Mesenchymal stem cell (in vitro differentiated cells and primary cell): ENCODE data around the gene CDK11A.
"Not testable (repeated sequence)": the region's sequence is repeated elsewhere in the genome, so short reads cannot be mapped to it uniquely, and the experiment has no call there.

ENCODE experiments used
- DNase-seq: peaks from one replicate; pipeline ENCODE4 v3.0.0-alpha.2; 2013
- H2AFZ ChIP-seq: one replicate; pipeline ENCODE4 v1.6.1; 2013; ENCODE audit warnings: low read depth, mild to moderate bottlenecking, control low read depth, inconsistent platforms, low read length, moderate library complexity
- H2AK5ac ChIP-seq: 2 replicates; pipeline ENCODE4 v1.6.1; 2013; ENCODE audit warnings: low read length, moderate library complexity, mild to moderate bottlenecking, inconsistent platforms; ENCODE audit not compliant: severe bottlenecking
- H2BK120ac ChIP-seq: one replicate; pipeline ENCODE4 v1.6.1; 2013; ENCODE audit warnings: low read depth, mild to moderate bottlenecking, inconsistent platforms, low read length, moderate library complexity
- H2BK12ac ChIP-seq, 2 experiments: one replicate each; pipeline ENCODE4 v1.6.1; 2013; ENCODE audit warnings: inconsistent platforms in 2 of 2, low read length in 2 of 2, mild to moderate bottlenecking in 2 of 2, moderate library complexity in 2 of 2, control low read depth in 1 of 2
- H2BK15ac ChIP-seq: one replicate; pipeline ENCODE4 v1.6.1; 2013; ENCODE audit warnings: mild to moderate bottlenecking, low read depth, inconsistent platforms; ENCODE audit not compliant: poor library complexity, severe bottlenecking
- H2BK5ac ChIP-seq: 2 replicates; pipeline ENCODE4 v1.6.1; 2013; ENCODE audit warnings: low read depth, mild to moderate bottlenecking, low read length, control low read depth, inconsistent platforms; ENCODE audit not compliant: poor library complexity, severe bottlenecking
- H3K14ac ChIP-seq, 2 experiments: one replicate each; pipeline ENCODE4 v1.6.1; 2013; ENCODE audit warnings: inconsistent platforms in 2 of 2, low read length in 2 of 2, control low read depth in 1 of 2, mild to moderate bottlenecking in 1 of 2, moderate library complexity in 1 of 2
- H3K18ac ChIP-seq, 2 experiments: one replicate each; pipeline ENCODE4 v1.6.1; 2013; ENCODE audit warnings: inconsistent platforms in 2 of 2, low read length in 2 of 2, control low read depth in 1 of 2, low read depth in 1 of 2, mild to moderate bottlenecking in 1 of 2
- H3K23ac ChIP-seq, 2 experiments: one replicate each; pipeline ENCODE4 v1.6.1; 2013; ENCODE audit warnings: inconsistent platforms in 2 of 2, low read length in 2 of 2, mild to moderate bottlenecking in 2 of 2, moderate library complexity in 2 of 2, control low read depth in 1 of 2
- H3K27ac ChIP-seq: 2 replicates; pipeline ENCODE4 v1.5.1; 2013; ENCODE audit warnings: mild to moderate bottlenecking, moderate library complexity, low read length, control low read depth, inconsistent platforms; ENCODE audit not compliant: poor library complexity, severe bottlenecking
- H3K27me3 ChIP-seq, 2 experiments: 2 replicates each; pipeline versions ENCODE4 v1.6.1 to v1.7.0; 2013; ENCODE audit warnings: low read length in 2 of 2, mild to moderate bottlenecking in 2 of 2, moderate library complexity in 2 of 2, control low read depth in 1 of 2, inconsistent platforms in 1 of 2; ENCODE audit not compliant: control insufficient read depth in 1 of 2, insufficient read depth in 1 of 2
- H3K36me3 ChIP-seq, 2 experiments: 2 replicates each; pipeline versions ENCODE4 v1.6.1 to v1.7.0; 2013; ENCODE audit warnings: low read length in 2 of 2, control low read depth in 1 of 2, inconsistent platforms in 1 of 2, low read depth in 1 of 2, mild to moderate bottlenecking in 1 of 2; ENCODE audit not compliant: insufficient read depth in 2 of 2, control insufficient read depth in 1 of 2
- H3K4ac ChIP-seq, 2 experiments: one replicate each; pipeline ENCODE4 v1.6.1; 2013; ENCODE audit warnings: inconsistent platforms in 2 of 2, low read length in 2 of 2, mild to moderate bottlenecking in 2 of 2, moderate library complexity in 2 of 2, control low read depth in 1 of 2, low read depth in 1 of 2
- H3K4me1 ChIP-seq: 2 replicates; pipeline ENCODE4 v1.6.1; 2013; ENCODE audit warnings: low read depth, low read length, control low read depth; ENCODE audit not compliant: control insufficient read depth, insufficient read depth
- H3K4me2 ChIP-seq: 2 replicates; pipeline ENCODE4 v1.6.1; 2013; ENCODE audit warnings: low read length, mild to moderate bottlenecking, inconsistent platforms; ENCODE audit not compliant: poor library complexity, severe bottlenecking
- H3K4me3 ChIP-seq, 2 experiments: 2 replicates each; pipeline versions ENCODE4 v1.5.1 to v1.7.0; 2013; ENCODE audit warnings: low read length in 2 of 2, mild to moderate bottlenecking in 2 of 2, control low read depth in 1 of 2, low read depth in 1 of 2; ENCODE audit not compliant: insufficient read depth in 1 of 2
- H3K79me1 ChIP-seq: replicated peaks from 2 replicates; pipeline ENCODE4 v1.6.1; 2013; ENCODE audit warnings: mild to moderate bottlenecking, control low read depth, low read length, inconsistent platforms; ENCODE audit not compliant: poor library complexity, severe bottlenecking
- H3K9ac ChIP-seq: 2 replicates; pipeline ENCODE4 v1.7.0; 2013; ENCODE audit warnings: mild to moderate bottlenecking, low read length, moderate library complexity
- H3K9me3 ChIP-seq: 2 replicates; pipeline ENCODE4 v1.7.0; 2013; ENCODE audit warnings: mild to moderate bottlenecking, low read length; ENCODE audit not compliant: control insufficient read depth
- H4K8ac ChIP-seq: one replicate; pipeline ENCODE4 v1.6.1; 2013; ENCODE audit warnings: inconsistent platforms, mild to moderate bottlenecking, low read length, moderate library complexity
- H4K91ac ChIP-seq: one replicate; pipeline ENCODE4 v1.6.1; 2013; ENCODE audit warnings: mild to moderate bottlenecking, low read length, inconsistent platforms
- WGBS: methylation state at CpG from one replicate; pipeline ENCODE4 v1.1.7; 2013; ENCODE audit warnings: mixed read lengths; 5-methylcytosine and 5-hydroxymethylcytosine counted together

CDK11A gene

DNA sequence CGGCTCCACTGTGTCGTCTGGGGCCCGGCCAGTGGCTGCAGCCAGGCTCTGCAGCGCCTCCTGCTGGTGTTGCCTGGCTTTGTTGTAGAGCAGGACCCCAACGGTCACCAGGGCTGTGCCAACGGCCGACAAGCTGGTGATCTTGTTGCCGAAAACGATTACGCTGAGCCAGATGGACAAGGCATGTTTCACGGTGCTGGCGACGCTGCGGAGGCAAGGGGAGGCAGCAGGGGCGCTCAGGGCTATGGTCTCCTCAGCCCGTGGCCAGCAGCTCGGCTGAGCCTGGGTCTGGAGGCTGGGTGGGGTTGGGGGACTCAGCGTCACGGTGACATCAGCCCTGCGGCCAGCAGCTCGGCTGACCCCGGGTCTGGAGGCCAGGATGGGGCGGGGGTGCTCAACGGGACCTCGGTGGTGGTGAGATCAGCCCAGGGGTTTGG lies 58.3 kb downstream of the CDK11A start:
- 91% methylated on average over 25 of the region's 25 CpGs for WGBS
- H3K4me2 ChIP-seq = no peak overlapping the region
- no peak overlapping the region for H3K9ac ChIP-seq
- DNase-seq = no peak
- H2BK5ac ChIP-seq = no peak overlapping the region
- H3K27me3 ChIP-seq = no peaks in the 10 kb centered on the region
- H2AFZ ChIP-seq = no peak overlapping the region
- no peak overlapping the region for H2AK5ac ChIP-seq
- H3K36me3 ChIP-seq = peaks cover 46 to 55% of the 10 kb centered on the region in 2 experiments
- no peak overlapping the region for H2BK15ac ChIP-seq
- H3K27ac ChIP-seq = no peak overlapping the region
- H3K14ac ChIP-seq = no peak overlapping the region
- H4K8ac ChIP-seq = peak overlapping the region; percentile 52
- no peak overlapping the region for H4K91ac ChIP-seq
- H2BK120ac ChIP-seq = no peak overlapping the region
- no peak overlapping the region for H3K4me3 ChIP-seq
- no peak overlapping the region for H3K18ac ChIP-seq
- no peak overlapping the region for H2BK12ac ChIP-seq
- H3K79me1 ChIP-seq = peaks cover 4% of the 10 kb centered on the region
- H3K9me3 ChIP-seq = no peaks in the 10 kb centered on the region
- H3K4ac ChIP-seq = no peak overlapping the region
- H3K4me1 ChIP-seq = no peaks in the 10 kb centered on the region
- H3K23ac ChIP-seq = no peak overlapping the region

DNA sequence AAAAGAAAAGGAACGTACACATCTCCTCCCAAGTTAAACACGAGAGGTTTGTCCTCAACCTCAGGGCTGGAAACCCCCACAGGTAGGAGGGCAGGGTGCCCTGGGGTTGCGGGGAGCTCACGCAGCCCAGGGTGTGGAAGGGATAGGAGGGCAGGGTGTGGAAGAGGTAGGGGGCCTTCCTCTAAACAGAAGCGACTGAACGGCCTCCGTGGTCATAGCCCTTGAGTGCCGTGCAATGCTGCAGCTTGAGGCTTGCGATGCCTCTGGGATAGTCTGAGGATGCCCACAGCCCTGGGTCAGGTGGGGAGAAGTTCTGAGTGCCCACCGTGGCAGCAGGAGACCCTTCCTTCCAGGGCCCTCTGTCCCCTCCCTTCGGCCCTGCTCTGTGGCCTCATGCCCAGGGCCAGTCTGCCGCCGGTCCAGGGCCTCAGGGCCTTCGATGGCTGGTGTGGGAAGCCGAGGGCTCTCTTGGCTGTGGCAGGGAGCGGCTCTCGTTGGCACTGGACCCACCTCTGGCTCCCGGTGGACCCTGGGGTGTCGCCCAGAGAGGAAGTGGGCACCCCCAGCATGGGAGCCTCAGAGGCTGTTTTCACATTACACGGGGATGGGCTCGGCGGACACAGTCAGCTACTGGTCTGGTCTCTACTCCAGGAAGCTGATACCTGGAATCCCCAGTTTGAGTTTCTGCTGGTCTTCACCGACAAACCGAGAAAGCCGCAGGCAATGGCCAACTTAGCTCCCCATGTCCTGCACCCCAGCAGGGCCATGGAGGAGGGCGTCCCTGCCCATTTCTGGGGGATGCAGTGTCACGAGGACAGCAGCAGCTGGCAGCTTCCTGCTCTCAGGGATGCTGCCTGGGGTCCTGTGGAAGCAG lies 59.0 kb downstream of the CDK11A start:
- Histone ChIP-seq H2BK15ac (no peak overlapping the region), H3K4me1 (no peaks in the 10 kb centered on the region), H3K4me3 (no peak overlapping the region), H2BK5ac (no peak overlapping the region), H2BK120ac (no peak overlapping the region), H3K79me1 (peaks cover 4% of the 10 kb centered on the region), H3K23ac (no peak overlapping the region), H4K8ac (no peak overlapping the region), H2AK5ac (no peak overlapping the region), H3K36me3 (peaks cover 41 to 52% of the 10 kb centered on the region in 2 experiments), H2BK12ac (peak overlapping the region in 1 of 2 experiments; percentile 11), H4K91ac (peak overlapping the region; percentile 29), H3K18ac (no peak overlapping the region), H3K9ac (no peak overlapping the region), H3K14ac (no peak overlapping the region), H3K27me3 (no peaks in the 10 kb centered on the region), H3K9me3 (no peaks in the 10 kb centered on the region), H3K4me2 (no peak overlapping the region), H2AFZ (no peak overlapping the region), H3K4ac (no peak overlapping the region), H3K27ac (no peak overlapping the region)
- 97% methylated on average over 27 of the region's 27 CpGs for WGBS
- no peak for DNase-seq

DNA sequence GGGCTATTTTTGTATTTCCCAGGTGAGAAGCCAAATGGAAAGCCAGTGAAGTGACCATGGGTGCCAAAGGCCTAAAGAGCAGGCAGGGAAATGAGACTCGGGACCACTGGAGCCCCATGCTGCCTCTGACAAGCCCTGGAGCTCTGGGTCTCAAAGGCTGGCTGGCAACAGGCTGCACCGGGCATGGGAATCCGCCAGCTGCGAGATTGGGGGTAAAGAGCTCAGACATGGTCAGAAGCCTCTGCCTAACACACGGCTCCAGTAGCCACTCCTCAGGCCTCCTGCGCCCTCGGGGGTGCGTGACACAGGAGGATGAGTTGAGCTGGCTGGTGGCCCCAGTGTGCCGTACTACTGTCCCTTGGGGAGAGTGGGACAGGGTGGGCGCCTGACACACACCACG lies 59.8 kb downstream of the CDK11A start:
- 0% methylated on average over 1 of the region's 11 CpGs for WGBS
- not testable (repeated sequence) for H4K91ac ChIP-seq

DNA sequence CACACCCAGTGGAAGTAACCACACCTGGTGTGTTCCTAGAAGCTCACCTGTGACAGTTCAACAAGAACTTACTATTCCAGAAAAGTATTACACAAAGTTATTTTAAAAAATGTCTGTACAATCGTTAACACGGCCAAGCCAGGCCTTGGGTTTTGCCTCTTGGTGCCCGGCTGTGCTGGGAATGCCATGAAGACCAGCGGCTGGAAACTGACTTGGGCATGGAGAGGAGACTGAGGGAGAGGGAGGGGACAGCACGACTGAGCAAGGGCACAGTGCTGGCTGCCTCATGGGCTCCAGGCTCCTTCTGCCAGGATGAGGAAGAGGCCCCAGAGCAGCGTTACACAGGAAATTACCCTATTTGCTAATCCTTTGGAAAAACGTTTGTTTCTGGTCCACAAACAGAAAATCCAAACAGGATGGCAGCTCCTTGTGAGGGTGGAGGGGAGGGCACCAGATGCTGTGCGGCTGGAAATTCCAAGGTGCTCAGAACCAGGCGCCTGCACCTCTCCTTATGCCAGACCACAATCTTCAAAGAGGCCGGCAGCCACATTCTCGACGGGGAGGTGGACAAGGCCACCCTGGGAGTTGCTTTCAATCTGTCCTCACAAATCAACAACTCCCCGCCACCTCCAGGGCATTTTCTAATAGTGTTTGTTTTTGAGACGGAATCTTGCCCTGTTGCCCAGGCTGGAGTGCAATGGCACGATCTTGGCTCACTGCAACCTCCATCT lies 61.2 kb downstream of the CDK11A start:
- peak; percentile 22 for DNase-seq
- not testable (repeated sequence) for H2AFZ ChIP-seq, H2BK12ac ChIP-seq, H4K91ac ChIP-seq, H2BK120ac ChIP-seq, H3K27me3 ChIP-seq, H3K27ac ChIP-seq, H3K4me2 ChIP-seq, H3K9me3 ChIP-seq, H3K23ac ChIP-seq, H2AK5ac ChIP-seq, H3K79me1 ChIP-seq, H2BK15ac ChIP-seq, H4K8ac ChIP-seq, H2BK5ac ChIP-seq, H3K4me1 ChIP-seq, H3K14ac ChIP-seq
- Histone ChIP-seq H3K4me3 (peak overlapping the region in 1 of 2 experiments; percentile 37), H3K4ac (peak overlapping the region in 1 of 2 experiments; percentile 6), H3K36me3 (peaks cover 23 to 35% of the 10 kb centered on the region in 2 experiments), H3K18ac (peak overlapping the region in 1 of 2 experiments; percentile 11), H3K9ac (peak overlapping the region; percentile 78)
- WGBS = 80% methylated on average over 14 of the region's 15 CpGs

More for the DNA sequence above, 59.8 kb downstream of the CDK11A start:
- not testable (repeated sequence) for H3K79me1 ChIP-seq, H3K4me1 ChIP-seq, H2BK12ac ChIP-seq, H3K4ac ChIP-seq, H3K14ac ChIP-seq, H3K27ac ChIP-seq, DNase-seq, H2AFZ ChIP-seq, H2BK5ac ChIP-seq, H2BK15ac ChIP-seq, H3K4me3 ChIP-seq, H2BK120ac ChIP-seq, H3K9ac ChIP-seq, H3K4me2 ChIP-seq, H4K8ac ChIP-seq, H3K9me3 ChIP-seq, H3K18ac ChIP-seq, H3K23ac ChIP-seq, H2AK5ac ChIP-seq, H3K27me3 ChIP-seq
- H3K36me3 ChIP-seq = peaks cover 33 to 43% of the 10 kb centered on the region in 2 experiments
